ENCODE data around the gene PRPF6. TPM values are rescaled to one million over a fixed set of nuclear protein-coding genes. Genes with fewer than 3 reads are reported as not detected.

Gene PRPF6
- total and polyA plus RNA-seq, 2 of the 13 experiments (the other 11 are each of a cell fraction or from before 2014, with no cell fraction given) = 63.7 to 101 TPM

- TF ChIP-seq GABPB1 (CRISPR knock-in tag; IDR thresholded peaks at IDR 0.05) (peak; percentile 67), ZHX1 (CRISPR knock-in tag; IDR thresholded peaks at IDR 0.05; ENCODE audit: low read depth) (no peak), MEIS1 (CRISPR knock-in tag; IDR thresholded peaks at IDR 0.05; ENCODE audit: borderline replicate concordance) (no peak; the same call in 1 of the 2 replicates), TGIF2 (CRISPR knock-in tag; IDR thresholded peaks at IDR 0.05) (peak; percentile 46; the same call in 1 of the 2 replicates), TCF7L2 (IDR thresholded peaks at IDR 0.05; ENCODE audit: low read depth, low read length) (peak; percentile 89), MLLT10 (CRISPR knock-in tag; IDR thresholded peaks at IDR 0.05) (no peak), ZNF317 (CRISPR knock-in tag; IDR thresholded peaks at IDR 0.05) (no peak), ZNF280D (CRISPR knock-in tag; IDR thresholded peaks at IDR 0.05) (peak; percentile 19; the same call in 1 of the 2 replicates), SMARCE1 (IDR thresholded peaks at IDR 0.05; ENCODE audit: borderline replicate concordance) (no peak), ZNF292 (CRISPR knock-in tag; IDR thresholded peaks at IDR 0.05; ENCODE audit: borderline replicate concordance, low read depth) (no peak), ZNF790 (CRISPR knock-in tag; IDR thresholded peaks at IDR 0.05; ENCODE audit: borderline replicate concordance) (no peak), ZNF746 (CRISPR knock-in tag; IDR thresholded peaks at IDR 0.05) (peak; percentile 90; the same call in 1 of the 2 replicates), MAFK (conservative IDR thresholded peaks at IDR 0.05 in 1 of 2, IDR thresholded peaks at IDR 0.05 in 1 of 2; ENCODE audit: low read length in 2 of 2) (no peak), ARNTL (CRISPR knock-in tag; IDR thresholded peaks at IDR 0.05) (peak; percentile 71; the same call in 1 of the 2 replicates), ZNF124 (CRISPR knock-in tag; IDR thresholded peaks at IDR 0.05) (peak; percentile 66; the same call in 1 of the 2 replicates), ZFP37 (CRISPR knock-in tag; IDR thresholded peaks at IDR 0.05; ENCODE audit: borderline replicate concordance) (no peak), SATB2 (CRISPR knock-in tag; IDR thresholded peaks at IDR 0.05) (no peak), JUND (CRISPR knock-in tag; IDR thresholded peaks at IDR 0.05) (no peak), ZNF761 (CRISPR knock-in tag; conservative IDR thresholded peaks at IDR 0.05) (peak; percentile 95)
- TF ChIP-seq, protein P1, sequence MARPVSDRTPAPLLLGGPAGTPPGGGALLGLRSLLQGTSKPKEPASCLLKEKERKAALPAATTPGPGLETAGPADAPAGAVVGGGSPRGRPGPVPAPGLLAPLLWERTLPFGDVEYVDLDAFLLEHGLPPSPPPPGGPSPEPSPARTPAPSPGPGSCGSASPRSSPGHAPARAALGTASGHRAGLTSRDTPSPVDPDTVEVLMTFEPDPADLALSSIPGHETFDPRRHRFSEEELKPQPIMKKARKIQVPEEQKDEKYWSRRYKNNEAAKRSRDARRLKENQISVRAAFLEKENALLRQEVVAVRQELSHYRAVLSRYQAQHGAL (CRISPR knock-in tag; IDR thresholded peaks at IDR 0.05; ENCODE audit: not compliant biosample characterization) = no peak
- TF ChIP-seq, protein P2, sequence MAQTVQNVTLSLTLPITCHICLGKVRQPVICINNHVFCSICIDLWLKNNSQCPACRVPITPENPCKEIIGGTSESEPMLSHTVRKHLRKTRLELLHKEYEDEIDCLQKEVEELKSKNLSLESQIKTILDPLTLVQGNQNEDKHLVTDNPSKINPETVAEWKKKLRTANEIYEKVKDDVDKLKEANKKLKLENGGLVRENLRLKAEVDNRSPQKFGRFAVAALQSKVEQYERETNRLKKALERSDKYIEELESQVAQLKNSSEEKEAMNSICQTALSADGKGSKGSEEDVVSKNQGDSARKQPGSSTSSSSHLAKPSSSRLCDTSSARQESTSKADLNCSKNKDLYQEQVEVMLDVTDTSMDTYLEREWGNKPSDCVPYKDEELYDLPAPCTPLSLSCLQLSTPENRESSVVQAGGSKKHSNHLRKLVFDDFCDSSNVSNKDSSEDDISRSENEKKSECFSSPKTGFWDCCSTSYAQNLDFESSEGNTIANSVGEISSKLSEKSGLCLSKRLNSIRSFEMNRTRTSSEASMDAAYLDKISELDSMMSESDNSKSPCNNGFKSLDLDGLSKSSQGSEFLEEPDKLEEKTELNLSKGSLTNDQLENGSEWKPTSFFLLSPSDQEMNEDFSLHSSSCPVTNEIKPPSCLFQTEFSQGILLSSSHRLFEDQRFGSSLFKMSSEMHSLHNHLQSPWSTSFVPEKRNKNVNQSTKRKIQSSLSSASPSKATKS (CRISPR knock-in tag; IDR thresholded peaks at IDR 0.05) = 0 out of 2 replicates have a peak, but pooled peaks have one; percentile 22
Measured at GRCh38 chr20:64035933-64036345, 55.0 kb downstream of the PRPF6 start, which contains the start of gene C20orf204 (continued).

All from HepG2 (cell line).